HG03045 (cell line): ENCODE measurements around the gene ENOSF1.
"Not testable (repeated sequence)": the region's sequence is repeated elsewhere in the genome, so short reads cannot be mapped to it uniquely, and the experiment has no call there.

Source experiments
- ATAC-seq: cut with Tn5 transposase; IDR thresholded peaks from one replicate; pipeline ENCODE4 v1.9.1; 2021; ENCODE audit warnings: mild to moderate bottlenecking, moderate library complexity; ENCODE audit not compliant: unreplicated experiment

ENOSF1 gene

DNA sequence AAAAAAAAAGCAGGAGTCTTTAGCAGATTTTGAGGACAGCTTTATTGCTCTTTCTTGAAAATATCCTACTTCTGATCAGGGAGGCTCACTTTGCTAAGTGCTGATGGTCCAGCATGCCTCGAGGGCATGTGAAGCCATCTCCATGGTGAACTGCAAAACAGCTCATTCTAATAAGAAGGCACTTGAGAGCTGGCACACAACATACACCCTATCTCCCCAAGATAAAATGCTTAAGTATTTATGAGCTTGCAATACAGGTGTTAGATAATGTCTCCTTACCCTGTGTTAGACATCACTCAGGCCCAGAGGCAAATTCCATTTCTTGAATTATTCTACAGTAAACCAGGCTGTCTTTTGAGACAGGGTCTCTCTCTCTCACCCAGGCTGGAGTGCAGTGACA, 2.7 kb downstream of the ENOSF1 start:
- ATAC-seq = no peak

DNA sequence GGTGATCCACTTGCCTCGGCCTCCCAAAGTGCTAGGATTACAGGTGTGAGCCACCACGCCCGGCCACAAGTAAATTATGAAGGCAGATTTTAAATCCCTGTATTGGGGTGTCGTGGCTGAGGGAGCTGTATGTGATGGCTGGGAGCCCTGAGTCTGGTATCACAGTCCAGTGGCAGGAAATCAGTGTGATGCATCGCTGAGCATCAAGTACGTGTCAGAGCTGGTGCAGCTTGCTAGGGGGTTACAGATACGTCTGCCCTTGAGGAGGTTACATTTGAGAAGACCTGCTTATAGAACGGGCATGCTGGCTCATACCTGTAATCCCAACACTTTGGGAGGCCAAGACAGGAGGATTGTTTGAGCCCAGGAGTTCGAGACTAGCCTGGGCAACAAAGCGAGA, 4.3 kb downstream of the ENOSF1 start:
- no peak for ATAC-seq

DNA sequence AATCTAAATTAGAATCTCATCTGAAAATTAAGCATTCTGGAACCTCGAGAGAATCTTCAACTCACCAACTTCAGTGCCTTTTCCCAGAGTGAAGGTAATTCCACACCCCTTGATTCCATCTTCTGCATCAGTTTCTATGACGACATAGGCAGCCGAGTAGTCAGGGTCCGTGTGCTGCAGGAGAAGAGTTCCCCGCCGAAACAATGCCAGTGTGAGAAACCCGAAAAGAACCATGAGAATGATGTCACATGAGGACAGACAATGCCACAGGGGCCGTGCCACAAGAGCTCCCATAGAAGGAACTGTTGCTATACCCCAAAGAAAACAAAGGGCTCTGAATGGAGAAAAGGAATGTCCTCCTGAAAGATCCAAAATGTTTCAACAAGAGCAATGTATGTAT, 6.0 kb downstream of the ENOSF1 start:
- ATAC-seq = no peak

DNA sequence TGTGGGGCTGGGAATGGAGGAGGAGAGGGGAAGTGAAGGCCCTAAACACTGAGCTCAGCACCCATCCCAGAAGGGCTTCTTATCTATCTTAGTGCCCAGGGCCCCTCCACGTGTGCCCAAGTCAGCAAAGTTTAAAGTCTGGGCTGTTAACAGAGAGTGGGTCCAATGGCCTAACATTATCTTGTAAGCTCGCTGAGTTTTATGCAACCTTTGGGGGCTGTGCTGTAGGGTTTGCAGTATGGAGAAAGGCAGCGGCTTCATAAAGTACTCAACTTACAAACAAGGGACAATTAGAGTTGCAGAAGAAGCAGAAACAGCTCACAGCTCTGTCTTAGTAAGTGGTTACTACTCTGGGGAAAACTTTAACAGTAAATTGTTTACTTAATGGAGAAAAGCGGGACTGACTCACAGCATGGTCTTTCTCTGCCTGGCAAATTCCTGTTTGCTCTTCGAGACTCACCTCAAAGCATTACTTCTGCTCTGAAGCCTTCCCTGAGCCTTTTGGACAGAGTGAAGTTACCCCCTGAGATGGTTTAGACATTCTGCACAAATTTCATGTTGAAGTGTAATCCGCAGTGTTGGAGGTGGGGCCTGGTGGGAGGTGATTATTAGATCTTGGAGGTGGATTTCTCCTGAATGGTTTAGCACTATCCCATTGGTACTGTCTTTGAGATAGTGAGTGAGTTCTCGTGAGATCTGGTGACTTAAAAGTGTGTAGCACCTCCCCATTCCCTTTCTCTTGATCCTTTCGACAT, 9.0 kb downstream of the ENOSF1 start:
- no peak for ATAC-seq

DNA sequence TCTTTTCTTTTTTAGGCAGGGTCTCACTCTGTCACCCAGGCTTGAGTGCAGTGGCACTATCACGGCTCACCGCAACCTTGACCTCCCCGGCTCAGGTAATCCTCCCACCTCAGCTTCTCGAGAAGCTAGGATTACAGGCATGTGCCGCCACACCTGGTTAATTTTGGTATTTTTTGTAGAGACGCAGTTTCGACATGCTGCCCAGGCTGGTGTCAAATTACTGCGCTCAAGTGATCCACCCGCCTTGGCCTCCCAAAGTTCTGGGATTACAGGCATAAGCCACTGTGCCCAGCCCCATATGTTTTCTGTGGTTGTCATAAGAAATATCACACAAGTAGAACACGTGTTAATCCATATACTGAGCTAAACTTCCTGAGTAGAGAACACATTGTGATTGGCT, 14.6 kb downstream of the ENOSF1 start:
- no peak for ATAC-seq

DNA sequence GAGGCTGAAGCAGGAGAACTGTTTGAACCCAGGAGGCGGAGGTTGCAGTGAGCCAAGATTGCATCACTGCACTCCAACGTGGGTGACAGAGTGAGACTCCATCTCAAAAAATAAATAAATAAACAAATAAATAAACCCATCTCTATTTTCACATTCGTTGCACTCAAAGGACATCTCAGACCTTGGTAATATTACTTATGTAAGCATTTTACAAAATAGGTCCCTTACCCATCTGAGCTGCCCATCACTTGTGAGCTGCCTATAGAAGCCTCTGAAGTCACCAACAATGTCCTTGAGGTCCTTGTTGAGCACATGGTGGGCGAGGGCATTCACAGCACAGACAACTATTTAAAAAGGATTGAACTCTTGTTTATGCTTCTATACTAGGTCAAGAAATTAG, 15.4 kb downstream of the ENOSF1 start:
- no peak for ATAC-seq

DNA sequence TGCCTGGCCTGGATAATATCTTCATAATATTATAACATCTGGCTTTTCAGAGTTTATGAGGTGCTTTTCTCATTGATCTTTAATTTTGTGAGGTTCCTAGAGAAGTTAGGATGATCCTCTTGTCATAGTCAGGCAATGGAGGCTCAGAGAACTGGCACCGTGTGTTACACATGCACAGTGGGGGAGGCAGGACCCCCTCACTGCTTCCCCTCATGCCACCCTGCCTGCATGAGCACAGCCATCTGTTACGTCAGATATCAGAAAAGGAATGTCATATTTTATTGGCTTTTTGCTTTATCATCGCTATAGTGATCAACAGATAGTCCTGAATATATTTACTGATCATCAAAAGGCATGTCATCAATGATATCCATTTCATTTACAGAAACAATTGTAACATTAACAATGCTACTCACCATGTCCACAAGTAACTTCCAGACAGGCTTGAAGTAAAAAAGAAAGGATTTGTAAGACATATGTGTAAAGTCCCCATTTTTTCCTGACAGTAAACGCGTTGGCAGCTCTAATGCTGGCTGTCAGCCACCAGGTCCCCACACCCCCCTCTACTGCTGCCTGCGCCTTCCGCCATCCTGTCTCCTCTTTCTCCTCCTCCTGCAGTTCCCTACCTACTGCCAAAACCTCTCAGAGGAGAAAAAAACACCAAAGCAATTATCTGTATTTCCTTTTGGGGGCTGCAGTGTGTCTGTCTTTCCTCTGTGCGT, 18.8 kb downstream of the ENOSF1 start:
- ATAC-seq = no peak

DNA sequence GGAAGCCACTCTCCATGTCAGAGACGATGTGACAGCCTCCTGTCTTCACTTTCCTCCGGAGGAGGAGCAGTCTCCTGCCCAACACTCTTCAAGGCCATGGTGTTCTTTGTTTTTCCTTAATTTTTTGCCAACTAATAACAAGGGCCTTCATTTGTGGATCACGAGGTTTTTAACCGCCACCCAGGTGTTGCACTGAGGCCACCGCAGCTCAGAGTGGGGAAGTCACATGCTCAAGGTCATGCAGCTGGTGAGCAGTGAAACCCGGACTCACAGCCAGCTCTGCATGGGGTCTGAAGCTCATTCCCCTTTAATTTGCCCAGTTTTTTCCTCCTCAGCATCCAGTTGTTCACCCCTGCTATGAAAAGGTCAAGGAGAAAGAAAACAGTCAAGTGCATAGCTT, 19.6 kb downstream of the ENOSF1 start:
- no peak for ATAC-seq

DNA sequence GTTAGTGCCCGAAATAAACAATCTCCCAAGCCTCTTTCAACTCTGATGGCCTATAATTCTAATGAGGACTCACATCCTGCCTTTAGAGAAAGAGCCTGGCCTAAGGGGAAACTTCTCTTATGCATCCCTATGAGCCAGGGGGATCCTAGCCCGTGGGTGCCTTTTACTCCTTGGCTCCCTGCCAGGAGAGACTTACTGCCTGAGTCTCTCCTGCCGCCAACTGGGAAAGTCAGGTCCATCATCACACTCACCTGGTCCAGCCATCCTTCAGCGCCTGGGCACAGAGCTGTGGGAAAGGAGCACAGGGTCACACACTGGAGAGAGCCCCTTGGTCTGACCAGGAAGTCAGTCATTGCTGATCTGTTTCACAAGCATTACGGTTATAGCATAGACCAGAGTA, 24.1 kb downstream of the ENOSF1 start:
- ATAC-seq = no peak

DNA sequence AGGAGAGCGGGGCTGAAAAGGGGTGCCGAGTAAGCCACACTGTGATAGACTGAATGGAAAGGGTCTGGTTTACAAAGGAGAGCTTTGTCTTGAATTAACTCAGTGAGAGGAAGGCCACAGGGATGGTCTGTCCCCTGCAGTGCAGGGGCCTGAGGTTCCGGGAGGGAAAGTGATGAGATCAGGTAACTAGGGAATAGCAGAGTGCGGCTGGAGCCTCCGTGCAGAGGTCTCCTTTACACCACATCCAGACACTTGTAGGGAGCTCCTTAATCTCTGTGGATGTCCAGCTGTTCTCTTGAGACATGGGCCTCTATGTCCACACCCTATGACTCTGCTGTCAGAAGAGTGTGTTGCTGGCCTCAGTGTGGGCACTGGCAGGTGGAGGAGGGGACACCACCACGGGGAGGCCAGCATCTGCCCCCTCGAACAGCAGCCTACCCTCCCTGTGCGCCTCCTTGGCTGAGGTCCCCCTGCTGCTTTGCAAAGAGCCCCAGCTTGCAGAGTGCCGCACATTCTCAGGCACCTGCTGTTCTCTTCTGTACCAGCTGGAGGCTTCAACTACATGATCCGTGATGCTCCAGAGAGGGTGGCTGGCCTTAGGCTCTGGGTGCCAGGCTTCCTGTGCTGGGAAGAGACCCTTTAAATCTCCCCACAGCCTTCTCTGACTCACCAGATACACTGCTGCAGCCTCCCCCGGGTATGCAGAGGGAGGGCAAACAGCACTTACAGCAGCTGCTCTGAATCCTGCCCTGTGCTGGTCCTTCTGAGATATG, 25.9 kb downstream of the ENOSF1 start:
- no peak for ATAC-seq

DNA sequence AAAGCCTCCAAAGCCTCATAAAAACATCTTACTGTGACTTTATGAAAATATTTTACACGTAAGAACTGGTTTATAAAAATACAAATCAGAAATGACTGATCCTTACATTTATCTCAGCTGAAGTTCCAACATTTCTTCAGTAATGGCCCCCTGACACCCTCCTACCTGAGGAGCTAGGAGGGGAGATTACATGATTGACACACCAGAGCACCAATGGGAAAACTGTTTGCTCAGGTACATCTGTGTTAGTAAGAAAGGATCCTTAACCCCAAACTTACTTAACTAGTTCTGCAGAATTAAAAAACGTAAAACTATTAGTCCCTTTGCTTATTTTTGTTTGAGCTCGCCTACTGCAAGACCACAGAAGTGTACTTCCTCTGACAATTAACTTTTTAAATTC, 27.0 kb downstream of the ENOSF1 start:
- no peak for ATAC-seq

DNA sequence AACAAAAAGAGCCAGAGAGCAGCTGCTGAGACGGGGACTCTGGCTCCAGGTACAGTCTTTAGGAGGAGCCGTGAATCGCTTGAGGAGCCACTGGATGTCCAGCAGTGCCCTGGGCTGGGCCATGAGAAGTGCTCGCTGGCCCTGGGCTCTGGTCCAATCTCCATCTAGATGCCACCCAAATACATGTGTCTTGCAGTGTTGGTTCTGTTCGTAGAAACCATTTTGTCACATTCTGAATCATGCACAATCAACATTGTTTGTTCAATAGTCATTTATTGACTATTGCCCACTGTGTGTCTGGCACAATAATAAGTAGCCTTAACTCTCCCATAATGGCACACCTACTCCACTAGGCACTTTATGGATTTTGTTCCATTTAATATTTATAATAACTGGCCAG, 28.9 kb downstream of the ENOSF1 start:
- ATAC-seq = no peak

DNA sequence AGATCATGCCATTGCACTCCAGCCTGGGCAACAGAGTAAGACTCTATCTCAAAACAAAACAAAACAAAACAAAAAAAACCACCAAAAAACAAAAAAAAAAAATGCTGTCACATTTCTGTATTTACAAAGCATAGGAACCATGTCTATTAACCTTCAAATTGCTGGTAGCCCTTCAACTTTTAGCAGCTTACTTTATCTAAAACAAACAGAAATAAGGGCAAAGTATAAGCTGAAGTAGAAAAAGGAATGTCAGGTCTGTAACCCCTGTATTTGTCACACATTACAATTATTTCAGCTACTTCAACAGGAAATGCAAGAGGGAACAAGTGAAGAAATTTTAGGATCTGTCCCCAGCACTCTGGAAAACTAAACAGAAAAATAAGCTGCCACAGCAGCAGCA, 29.6 kb downstream of the ENOSF1 start:
- no peak for ATAC-seq

DNA sequence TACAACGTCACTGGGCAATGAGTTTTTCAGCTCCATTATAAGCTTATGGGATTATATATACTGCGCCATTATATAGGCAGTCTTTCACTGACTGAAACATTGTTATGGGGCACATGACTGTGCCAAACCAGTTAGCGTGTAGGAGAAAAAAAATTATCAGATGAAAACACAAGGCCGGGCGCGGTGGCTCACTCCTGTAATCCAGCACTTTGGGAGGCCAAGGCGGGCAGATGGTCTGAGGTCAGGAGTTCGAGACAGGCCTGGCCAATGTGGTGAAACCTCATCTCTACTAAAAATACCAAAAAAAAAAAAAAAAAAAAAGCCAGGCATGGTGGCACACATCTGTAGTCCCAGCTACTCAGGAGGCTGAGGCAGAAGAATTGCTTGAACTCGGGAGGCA, 30.0 kb downstream of the ENOSF1 start:
- ATAC-seq = not testable (repeated sequence)

DNA sequence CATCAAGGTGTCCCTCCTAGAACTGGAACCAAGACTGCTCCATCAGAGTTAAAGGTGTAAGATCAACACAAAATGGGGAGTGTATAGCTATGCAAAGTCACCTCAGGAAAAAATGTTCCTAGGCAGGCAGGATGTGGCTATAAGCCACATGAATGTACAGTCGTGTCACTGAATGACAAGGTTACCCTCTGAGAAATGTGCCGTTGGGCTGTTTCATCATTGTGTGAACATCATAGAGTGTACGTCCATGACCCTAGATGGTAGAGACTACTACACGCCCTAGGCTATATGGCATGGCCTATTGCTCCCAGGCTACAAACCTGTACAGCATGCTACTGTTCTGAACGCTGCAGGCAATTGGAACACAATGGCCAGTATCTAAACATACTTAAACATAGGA, 30.4 kb downstream of the ENOSF1 start:
- no peak for ATAC-seq

DNA sequence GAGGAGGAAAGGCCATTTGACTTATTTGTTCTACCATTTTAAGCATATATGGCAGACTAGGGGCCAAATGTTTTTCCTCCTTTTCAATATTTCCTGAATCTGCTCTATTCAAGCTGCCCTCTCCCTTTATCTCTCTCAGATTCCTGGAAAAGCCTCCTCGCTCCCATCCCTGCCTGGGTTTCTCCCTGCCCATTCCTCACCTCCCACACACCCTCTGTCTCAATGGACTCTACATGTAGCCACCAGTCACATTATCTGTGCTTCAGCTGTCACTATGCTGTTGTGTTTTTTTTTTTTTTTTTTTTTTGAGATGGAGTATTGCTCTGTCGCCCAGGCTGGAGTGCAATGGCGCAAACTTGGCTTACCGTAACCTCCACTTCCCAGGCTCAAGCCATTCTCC, 32.0 kb downstream of the ENOSF1 start:
- no peak for ATAC-seq

DNA sequence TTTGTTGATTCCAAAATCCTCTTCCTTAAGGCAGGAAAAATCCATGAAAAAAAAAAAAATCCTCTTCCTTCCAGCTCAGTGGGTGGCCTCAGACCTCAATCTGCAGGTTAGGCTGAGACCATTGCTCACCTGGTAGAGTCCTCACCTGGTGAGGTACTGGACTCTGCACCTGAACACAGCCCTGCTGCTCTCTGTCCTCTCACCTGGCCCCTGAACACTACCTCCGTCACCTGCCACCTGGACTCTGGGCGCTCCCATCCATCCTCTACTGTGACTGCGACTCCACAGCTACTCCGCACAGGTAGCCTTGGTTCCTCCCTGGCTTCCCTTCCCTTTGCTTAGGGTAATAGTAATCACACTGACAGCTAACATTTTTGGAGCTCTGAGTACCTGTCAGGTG, 32.9 kb downstream of the ENOSF1 start:
- no peak for ATAC-seq

DNA sequence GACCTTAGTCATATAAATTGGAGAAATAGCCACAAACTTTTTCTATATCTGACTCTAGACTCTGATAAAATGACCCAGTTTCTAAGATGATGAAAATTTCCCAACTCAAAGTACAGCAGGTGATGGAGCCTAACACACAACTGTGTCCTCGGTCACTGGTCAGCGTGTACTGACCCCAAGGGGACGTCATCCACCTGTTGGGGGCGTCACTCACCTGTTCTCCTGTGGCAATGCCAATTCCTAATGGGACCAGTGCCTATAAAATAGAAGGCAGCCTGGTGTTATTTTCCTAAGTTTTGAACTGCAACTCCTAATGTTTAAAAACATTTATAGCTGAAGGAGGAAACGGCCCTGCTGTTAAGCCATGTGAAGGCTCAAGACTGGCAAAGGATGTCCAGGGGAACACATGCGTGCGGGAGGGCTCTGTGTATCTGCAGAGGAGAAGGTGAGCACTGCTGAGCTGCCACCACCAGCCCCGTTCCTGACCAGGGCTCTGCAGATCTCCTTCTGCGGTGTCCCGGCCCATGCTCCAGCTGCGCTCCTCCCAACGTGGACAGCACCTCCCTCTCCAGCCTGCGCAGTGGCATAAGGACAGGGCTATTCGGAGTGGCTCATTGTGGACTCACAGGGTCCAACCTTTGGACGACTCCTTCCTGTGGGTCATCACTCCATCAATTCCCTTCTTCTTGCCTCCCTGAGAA, 33.8 kb downstream of the ENOSF1 start:
- no peak for ATAC-seq

DNA sequence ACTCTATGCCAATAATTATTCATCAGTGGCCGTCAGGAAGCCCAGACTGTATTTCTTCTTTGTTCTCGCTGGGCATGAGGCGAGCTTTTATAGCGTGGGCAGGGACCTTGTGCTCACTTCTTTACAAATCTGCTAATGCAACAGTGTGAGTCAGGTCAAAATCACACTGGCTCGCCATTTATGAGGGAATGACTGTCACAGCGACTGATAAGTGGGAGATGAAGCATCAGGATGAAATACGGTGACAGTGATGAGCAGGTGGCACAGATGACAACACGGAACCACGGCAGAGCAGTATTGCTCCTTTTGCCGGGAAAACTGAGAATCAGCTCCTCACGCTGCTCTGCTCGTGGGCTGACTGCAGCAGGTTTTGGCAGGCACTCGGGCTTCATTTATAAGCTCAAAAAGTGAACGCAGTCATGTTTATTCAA, 34.5 kb downstream of the ENOSF1 start:
- no peak for ATAC-seq

DNA sequence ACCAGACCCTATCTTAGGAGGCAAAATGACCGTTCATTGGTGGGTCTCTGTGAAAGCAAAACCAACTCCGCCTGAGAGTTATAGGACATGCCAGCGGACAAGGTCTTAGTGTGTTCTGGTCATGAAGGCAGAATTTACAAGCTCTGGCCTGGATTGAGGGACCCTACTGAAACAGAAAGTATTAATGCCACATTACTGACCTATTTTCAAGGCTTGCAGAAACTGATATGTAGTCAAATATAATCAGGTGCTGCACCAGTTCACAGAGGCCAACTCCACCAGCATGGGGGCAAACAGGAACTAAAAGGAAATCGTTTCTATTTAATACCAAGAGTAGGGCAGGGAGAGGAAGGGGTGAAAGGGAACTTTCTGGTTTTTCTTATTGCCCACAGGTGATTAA, 35.3 kb downstream of the ENOSF1 start:
- no peak for ATAC-seq

DNA sequence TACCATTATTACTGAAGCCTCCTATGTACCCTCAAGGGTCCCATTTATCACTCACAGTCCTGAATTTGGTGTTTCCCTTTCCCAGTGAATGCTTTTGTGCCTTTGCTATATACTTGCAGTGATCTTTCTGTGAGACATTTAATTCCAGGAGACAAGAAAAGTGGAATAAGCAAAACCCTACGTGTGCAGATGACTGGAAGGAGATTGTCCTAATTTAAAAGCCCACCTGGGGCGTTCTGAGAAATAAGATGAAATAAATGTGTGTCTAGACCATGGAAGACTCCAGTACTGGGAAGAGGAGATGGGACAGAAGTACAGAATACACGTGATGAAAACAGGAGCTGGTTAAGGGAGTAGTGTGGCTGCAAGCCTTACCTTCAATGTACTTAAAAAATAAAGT, 35.7 kb downstream of the ENOSF1 start:
- no peak for ATAC-seq
